Sigmoid colon (tissue), 3 donors: ENCODE measurements around the gene FXYD3.

Experiments
- POLR2A ChIP-seq, 2 donors: fragments of 450-650 bp; IDR thresholded peaks; one replicate each; pipeline ENCODE4 v1.6.1; 2016; ENCODE audit warnings: antibody characterized with exemption in 2 of 2, mild to moderate bottlenecking in 2 of 2, moderate library complexity in 2 of 2
- TF ChIP-seq, protein P1 (sequence below), 4 experiments: fragments of 450-650 bp in 3 of 4; fragments of 200-600 bp in 1 of 4; IDR thresholded peaks; one replicate each; pipeline ENCODE4 v1.5.1; 2016 to 2019; ENCODE audit warnings: antibody characterized with exemption in 4 of 4, mild to moderate bottlenecking in 3 of 4, moderate library complexity in 2 of 4

DNA sequence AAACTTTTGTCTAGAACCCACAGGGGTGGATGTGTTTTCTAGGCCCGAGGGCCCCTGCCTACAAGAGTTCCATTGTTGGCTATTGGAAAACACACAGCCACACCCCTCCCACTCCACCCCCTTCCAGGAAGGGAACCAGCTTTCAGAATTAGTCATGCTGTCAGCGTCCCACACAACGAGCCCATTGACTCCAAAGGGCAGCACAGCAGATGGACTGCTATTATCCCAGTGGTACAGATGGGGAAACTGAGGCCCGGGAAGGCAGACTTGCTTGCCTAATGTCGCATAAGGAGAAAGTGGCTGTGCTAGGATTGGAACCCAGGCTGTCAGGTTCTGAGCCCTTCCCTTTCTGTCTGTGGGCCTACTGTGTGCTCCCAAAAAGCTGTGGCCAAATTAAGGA is 8.1 kb upstream of the FXYD3 start:
- TF ChIP-seq, protein P1, sequence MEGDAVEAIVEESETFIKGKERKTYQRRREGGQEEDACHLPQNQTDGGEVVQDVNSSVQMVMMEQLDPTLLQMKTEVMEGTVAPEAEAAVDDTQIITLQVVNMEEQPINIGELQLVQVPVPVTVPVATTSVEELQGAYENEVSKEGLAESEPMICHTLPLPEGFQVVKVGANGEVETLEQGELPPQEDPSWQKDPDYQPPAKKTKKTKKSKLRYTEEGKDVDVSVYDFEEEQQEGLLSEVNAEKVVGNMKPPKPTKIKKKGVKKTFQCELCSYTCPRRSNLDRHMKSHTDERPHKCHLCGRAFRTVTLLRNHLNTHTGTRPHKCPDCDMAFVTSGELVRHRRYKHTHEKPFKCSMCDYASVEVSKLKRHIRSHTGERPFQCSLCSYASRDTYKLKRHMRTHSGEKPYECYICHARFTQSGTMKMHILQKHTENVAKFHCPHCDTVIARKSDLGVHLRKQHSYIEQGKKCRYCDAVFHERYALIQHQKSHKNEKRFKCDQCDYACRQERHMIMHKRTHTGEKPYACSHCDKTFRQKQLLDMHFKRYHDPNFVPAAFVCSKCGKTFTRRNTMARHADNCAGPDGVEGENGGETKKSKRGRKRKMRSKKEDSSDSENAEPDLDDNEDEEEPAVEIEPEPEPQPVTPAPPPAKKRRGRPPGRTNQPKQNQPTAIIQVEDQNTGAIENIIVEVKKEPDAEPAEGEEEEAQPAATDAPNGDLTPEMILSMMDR (IDR thresholded peaks at IDR 0.05): no peak
- no peak for TF ChIP-seq POLR2A (IDR thresholded peaks at IDR 0.05)
